DOHH2 (cell line): ENCODE results near the gene COX5B.
"Not testable (repeated sequence)": the region's sequence is repeated elsewhere in the genome, so short reads cannot be mapped to it uniquely, and the experiment has no call there.

Experiments used
- H3F3A ChIP-seq: fragments of 200-600 bp; sonication (generic), shearing (Covaris generic); 2 replicates; pipeline ENCODE4 v1.6.0; 2016; ENCODE audit warnings: antibody characterized with exemption, mild to moderate bottlenecking; ENCODE audit not compliant: control insufficient read depth, insufficient read depth
- H3K27ac ChIP-seq: fragments of 200-600 bp; sonication (generic); 2 replicates; pipeline ENCODE4 v1.5.1; 2014; ENCODE audit warnings: low read depth, mild to moderate bottlenecking, low read length, moderate library complexity
- H3K27me3 ChIP-seq: fragments of 200-600 bp; sonication (generic); 2 replicates; pipeline ENCODE4 v1.6.1; 2014; ENCODE audit warnings: mild to moderate bottlenecking, low read length, mixed read lengths; ENCODE audit not compliant: control insufficient read depth
- H3K36me3 ChIP-seq: fragments of 200-600 bp; sonication (generic); 2 replicates; pipeline ENCODE4 v1.6.1; 2014; ENCODE audit warnings: mild to moderate bottlenecking, low read length, moderate library complexity, mixed read lengths; ENCODE audit not compliant: control insufficient read depth
- H3K4me1 ChIP-seq: fragments of 200-600 bp; sonication (generic); 2 replicates; pipeline ENCODE4 v1.6.1; 2014; ENCODE audit warnings: mild to moderate bottlenecking, low read length, mixed read lengths; ENCODE audit not compliant: control insufficient read depth
- H3K4me2 ChIP-seq: fragments of 200-600 bp; sonication (generic); 2 replicates; pipeline ENCODE4 v1.6.0; 2014; ENCODE audit warnings: mild to moderate bottlenecking, low read length, moderate library complexity
- H3K4me3 ChIP-seq: fragments of 200-600 bp; sonication (generic); 2 replicates; pipeline ENCODE4 v1.5.1; 2014; ENCODE audit warnings: mild to moderate bottlenecking, low read length, mixed read lengths
- H3K79me2 ChIP-seq: fragments of 200-600 bp; sonication (generic); 2 replicates; pipeline ENCODE4 v1.6.1; 2014; ENCODE audit warnings: mild to moderate bottlenecking, low read length, mixed read lengths; ENCODE audit not compliant: control insufficient read depth
- H3K9me2 ChIP-seq: fragments of 200-600 bp; sonication (generic); replicated peaks from 2 replicates; pipeline ENCODE4 v1.6.1; 2014; ENCODE audit warnings: mild to moderate bottlenecking, low read length, mixed read lengths; ENCODE audit not compliant: control insufficient read depth
- H3K9me3 ChIP-seq: fragments of 200-600 bp; sonication (generic); 2 replicates; pipeline ENCODE4 v1.6.1; 2014; ENCODE audit warnings: antibody characterized with exemption, low read length, mixed read lengths; ENCODE audit not compliant: control insufficient read depth, insufficient read depth
- H4K20me1 ChIP-seq: fragments of 200-600 bp; sonication (generic); 2 replicates; pipeline ENCODE4 v1.6.0; 2014; ENCODE audit warnings: low read depth, mild to moderate bottlenecking, antibody characterized with exemption, low read length, moderate library complexity; ENCODE audit not compliant: control insufficient read depth, insufficient read depth
- CTCF ChIP-seq: fragments of 200-600 bp; sonication (generic); IDR thresholded peaks from one replicate; pipeline ENCODE4 v1.5.1; 2014; ENCODE audit warnings: antibody characterized with exemption, mild to moderate bottlenecking, low read depth, low read length; ENCODE audit not compliant: poor library complexity, severe bottlenecking
- EZH2phosphoT487 ChIP-seq: fragments of 200-600 bp; sonication (generic); IDR thresholded peaks from 2 replicates; pipeline ENCODE4 v1.6.1; 2017; ENCODE audit warnings: borderline replicate concordance, mild to moderate bottlenecking, antibody characterized with exemption, low read length, moderate library complexity, mixed read lengths

Gene COX5B

GRCh38 chr2:97645695-97646629 lies at the start of gene COX5B:
Gene COX5B (plus strand): TSS chr2:97646062. CDS start chr2:97646087, 25 bp downstream.
- Histone ChIP-seq H3K4me1 (peaks cover 20% of the 10 kb centered on the region), H3K9me2 (no peaks in the 10 kb centered on the region), H3K4me2 (peak within 1 kb of the TSS; percentile 98), H3K9me3 (no peaks in the 10 kb centered on the region), H3K36me3 (peaks cover 42% of the 10 kb centered on the region), H3K4me3 (peak within 1 kb of the TSS; percentile 100), H3F3A (peaks cover 6% of the 10 kb centered on the region), H3K27me3 (no peaks in the 10 kb centered on the region), H4K20me1 (no peaks in the 10 kb centered on the region), H3K79me2 (peaks cover 25% of the 10 kb centered on the region), H3K27ac (peak within 1 kb of the TSS; percentile 48)
- no peak for TF ChIP-seq CTCF
- no peak for TF ChIP-seq EZH2phosphoT487

- H3K4me3 ChIP-seq, H3K4me2 ChIP-seq, H3K27me3 ChIP-seq, H4K20me1 ChIP-seq, H3K9me2 ChIP-seq, H3K79me2 ChIP-seq, H3K4me1 ChIP-seq, H3K36me3 ChIP-seq, H3K9me3 ChIP-seq, H3F3A ChIP-seq, H3K27ac ChIP-seq: not testable (repeated sequence)
These were observed 49.7 kb upstream of the COX5B start for GRCh38 chr2:97596180-97596579.

GRCh38 chr2:97601537-97601936 lies 44.3 kb upstream of the COX5B start:
- H3K9me2 ChIP-seq, H3K4me1 ChIP-seq, H3K27me3 ChIP-seq, H3K36me3 ChIP-seq, H3K79me2 ChIP-seq, H3K27ac ChIP-seq, H3K4me3 ChIP-seq, H3K4me2 ChIP-seq, H3F3A ChIP-seq, H4K20me1 ChIP-seq, H3K9me3 ChIP-seq: not testable (repeated sequence)

- not testable (repeated sequence) for H3K9me3 ChIP-seq, H3F3A ChIP-seq, H3K4me1 ChIP-seq, H3K36me3 ChIP-seq, H3K4me2 ChIP-seq, H3K27me3 ChIP-seq, H3K4me3 ChIP-seq, H3K27ac ChIP-seq, H3K9me2 ChIP-seq, H3K79me2 ChIP-seq, H4K20me1 ChIP-seq
These were observed 40.8 kb upstream of the COX5B start for GRCh38 chr2:97605109-97605508.

GRCh38 chr2:97605524-97606339 lies 40.1 kb upstream of the COX5B start:
- H3K27me3 ChIP-seq, H3F3A ChIP-seq, H3K4me3 ChIP-seq, H3K9me2 ChIP-seq, H3K4me2 ChIP-seq, H4K20me1 ChIP-seq, H3K9me3 ChIP-seq, H3K4me1 ChIP-seq, H3K36me3 ChIP-seq, H3K27ac ChIP-seq, H3K79me2 ChIP-seq: not testable (repeated sequence)

GRCh38 chr2:97608745-97609144 lies 37.1 kb upstream of the COX5B start:
- H3K4me2 ChIP-seq = not testable (repeated sequence)

GRCh38 chr2:97611895-97612294 lies 34.0 kb upstream of the COX5B start:
- H3K9me2 ChIP-seq, H3K4me3 ChIP-seq, H3K79me2 ChIP-seq, H3K27me3 ChIP-seq, H3K4me2 ChIP-seq, H3K9me3 ChIP-seq, H3K27ac ChIP-seq, H3K4me1 ChIP-seq, H3F3A ChIP-seq, H4K20me1 ChIP-seq, H3K36me3 ChIP-seq: not testable (repeated sequence)

More at GRCh38 chr2:97608745-97609144, 37.1 kb upstream of the COX5B start:
- not testable (repeated sequence) for H3K4me1 ChIP-seq, H3K9me3 ChIP-seq, H3K27me3 ChIP-seq, H3K27ac ChIP-seq, H3K4me3 ChIP-seq, H4K20me1 ChIP-seq, H3K79me2 ChIP-seq, H3F3A ChIP-seq, H3K9me2 ChIP-seq, H3K36me3 ChIP-seq
